ENCODE measurements around the gene THBS3.
"Not testable (repeated sequence)": the region's sequence is repeated elsewhere in the genome, so short reads cannot be mapped to it uniquely, and the experiment has no call there.

The THBS3 gene

GRCh38 chr1:155235375-155235774, 27.7 kb upstream of the THBS3 start:
- not testable (repeated sequence) for DNase-seq (ENCODE audit: low read depth in 3 of 3)

DNA sequence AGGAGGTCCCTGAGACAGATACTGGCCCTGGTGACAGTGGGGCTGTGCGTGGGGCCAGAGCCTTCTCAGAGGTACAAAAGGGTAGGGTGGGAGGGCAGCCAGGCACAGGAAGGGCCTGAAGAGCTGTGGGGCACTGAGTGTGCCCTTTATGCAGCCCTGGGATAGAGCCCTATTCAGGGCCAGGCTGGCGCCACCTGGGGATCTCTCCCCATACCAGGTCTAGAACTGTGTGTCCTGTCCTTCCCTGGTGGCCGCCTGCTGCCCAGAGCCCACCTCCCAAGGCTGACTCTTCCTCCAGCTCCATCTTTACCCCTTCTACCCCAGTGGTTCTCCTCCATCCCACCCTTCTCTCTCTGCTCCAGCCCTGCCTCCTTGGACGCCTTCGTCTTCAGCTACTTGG, 25.8 kb upstream of the THBS3 start:
- not testable (repeated sequence) for DNase-seq (ENCODE audit: low read depth in 3 of 3)

DNA sequence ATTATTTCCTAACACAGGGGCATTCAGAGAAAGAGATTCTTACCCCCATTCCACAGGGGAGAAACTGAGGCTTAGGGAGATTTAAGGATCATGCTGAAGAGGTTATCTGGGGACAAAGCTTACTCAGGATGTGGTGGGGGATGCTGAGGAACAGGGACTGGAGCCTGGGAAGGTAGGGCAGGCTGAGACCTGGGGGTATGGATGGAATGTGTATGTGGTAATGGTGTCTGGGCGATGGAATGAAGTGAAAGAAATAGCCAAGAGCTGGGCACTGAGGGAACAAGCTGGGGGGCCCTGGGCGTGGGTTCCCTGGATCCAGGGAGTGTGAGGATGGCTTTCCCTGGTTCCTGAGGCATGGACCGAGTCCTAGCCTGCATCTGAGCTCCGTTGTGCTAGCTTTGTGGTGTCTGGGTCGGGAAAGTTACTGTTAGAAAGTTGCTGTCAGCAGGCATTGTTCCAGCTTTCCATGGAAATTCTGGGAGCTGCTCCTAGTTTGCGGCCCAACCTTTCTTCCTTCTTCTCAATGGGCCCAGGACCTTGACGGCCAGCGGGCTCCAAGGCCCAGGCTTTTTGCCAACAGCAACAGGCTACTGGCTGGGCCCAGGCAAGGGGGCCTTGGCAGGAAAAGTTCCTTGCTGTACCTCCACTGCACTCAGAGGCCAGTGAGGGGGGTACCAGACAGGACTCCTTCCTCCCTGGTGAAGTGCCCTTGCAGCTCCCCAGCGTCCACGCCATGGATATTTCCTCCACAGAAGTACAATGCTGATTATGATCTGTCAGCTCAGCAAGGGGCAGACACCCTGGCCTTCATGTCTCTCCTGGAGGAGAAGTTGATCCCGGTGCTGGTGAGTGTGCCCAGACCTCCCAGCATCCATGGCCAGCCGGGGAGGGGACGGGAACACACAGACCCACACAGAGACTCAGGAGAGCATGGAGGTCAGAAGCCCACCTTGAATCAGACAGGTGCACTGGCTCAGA, 24.6 kb upstream of the THBS3 start:
- not testable (repeated sequence) for DNase-seq (ENCODE audit: low read depth in 3 of 3)

DNA sequence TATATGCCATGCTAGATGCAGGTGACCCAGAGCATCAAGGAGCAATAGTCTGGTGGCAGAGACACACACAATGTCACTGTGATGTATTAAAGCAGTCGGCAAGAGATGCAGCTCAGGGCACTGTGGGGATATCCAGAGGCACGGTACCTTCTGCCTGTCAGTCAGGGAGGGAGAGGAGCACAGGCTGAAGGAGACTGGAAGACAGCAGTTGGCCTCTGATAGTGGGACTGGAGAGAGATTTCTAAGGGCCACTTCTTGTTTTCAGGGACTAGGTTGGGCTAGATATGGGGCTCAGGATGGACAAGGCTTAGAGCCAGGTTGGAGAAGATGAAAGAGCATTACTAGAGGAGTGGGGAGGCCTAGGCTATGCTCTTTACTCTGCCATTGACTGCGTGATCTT, 23.6 kb upstream of the THBS3 start:
- DNase-seq (ENCODE audit: low read depth in 3 of 3), result not testable (repeated sequence)

DNA sequence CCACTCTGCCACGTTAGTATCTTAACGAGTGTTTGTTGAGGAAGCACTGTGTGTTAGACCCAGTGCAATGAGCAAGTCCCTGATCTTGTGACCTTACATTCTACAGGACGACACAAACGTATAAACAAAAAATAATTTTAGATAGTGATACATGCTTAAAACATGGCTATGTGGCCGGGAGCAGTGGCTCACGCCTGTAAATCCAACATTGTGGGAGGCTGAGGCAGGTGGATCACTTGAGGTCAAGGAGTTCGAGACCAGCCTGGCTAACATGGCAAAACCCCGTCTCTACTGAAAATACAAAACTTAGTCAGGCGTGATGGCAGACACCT, 20.4 kb upstream of the THBS3 start:
- DNase-seq (ENCODE audit: low read depth in 3 of 3), result no peak

GRCh38 chr1:155227261-155228095, 19.8 kb upstream of the THBS3 start:
- DNase-seq (ENCODE audit: low read depth in 3 of 3), result peak; percentile 98 to 100 (median 99)

GRCh38 chr1:155226910-155227260, 19.2 kb upstream of the THBS3 start:
- peak; percentile 15 to 76 (median 27) for DNase-seq (ENCODE audit: low read depth in 3 of 3)

DNA sequence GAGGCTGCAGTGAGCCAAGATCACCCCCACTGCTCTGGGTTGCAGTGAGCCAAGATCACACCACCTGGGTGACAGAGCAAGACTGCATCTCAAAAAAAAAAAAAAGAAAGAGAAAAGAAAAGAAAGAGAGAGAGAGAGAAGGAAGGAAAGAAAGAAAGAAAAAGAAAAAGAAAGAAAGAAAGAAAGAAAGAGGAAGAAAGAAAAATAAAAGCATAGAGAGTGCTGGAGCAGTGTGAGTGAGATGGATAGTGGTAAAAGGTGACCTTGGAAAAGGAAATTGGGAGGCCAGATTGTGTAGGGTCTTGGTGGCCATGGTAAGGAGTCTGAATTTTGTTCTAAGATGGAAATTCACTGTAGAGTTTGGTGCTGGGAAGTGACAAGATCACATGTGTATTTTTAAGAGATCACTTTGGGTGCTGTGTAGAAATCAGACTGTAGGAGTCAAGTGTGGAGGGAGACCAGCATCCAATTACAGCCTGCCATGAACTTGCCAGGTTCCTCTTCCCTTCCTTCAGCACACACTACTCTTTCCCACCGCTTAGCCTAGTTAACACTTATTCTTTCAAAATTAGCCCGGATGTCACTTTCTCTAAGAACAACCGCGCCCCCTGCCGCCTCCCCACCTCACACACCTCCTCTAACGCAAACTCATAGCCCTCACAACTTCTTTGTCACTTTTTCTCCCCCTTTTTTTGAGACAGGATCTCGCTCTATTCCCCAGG, 18.7 kb upstream of the THBS3 start:
- peak; percentile 60 to 94 (median 64) for DNase-seq (ENCODE audit: low read depth in 3 of 3)

DNA sequence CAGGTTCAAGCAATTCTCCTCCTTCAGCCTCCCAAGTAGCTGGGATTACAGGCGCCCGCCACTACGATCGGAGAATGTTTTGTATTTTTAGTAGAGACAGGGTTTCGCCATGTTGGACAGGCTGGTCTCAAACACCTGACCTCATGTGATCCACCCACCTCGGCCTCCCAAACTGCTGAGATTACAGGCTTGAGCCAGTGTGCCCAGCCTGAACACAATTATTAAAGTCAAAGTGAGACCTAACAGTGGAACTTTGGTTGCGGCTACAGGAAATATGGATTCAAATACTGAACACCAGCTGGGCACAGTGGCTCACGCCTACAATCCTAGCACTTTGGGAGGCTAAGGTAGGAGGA, 17.7 kb upstream of the THBS3 start:
- DNase-seq (ENCODE audit: low read depth in 3 of 3), result not testable (repeated sequence)

GRCh38 chr1:155223047-155223446, 15.3 kb upstream of the THBS3 start:
- no peak for DNase-seq (ENCODE audit: low read depth in 3 of 3)

DNA sequence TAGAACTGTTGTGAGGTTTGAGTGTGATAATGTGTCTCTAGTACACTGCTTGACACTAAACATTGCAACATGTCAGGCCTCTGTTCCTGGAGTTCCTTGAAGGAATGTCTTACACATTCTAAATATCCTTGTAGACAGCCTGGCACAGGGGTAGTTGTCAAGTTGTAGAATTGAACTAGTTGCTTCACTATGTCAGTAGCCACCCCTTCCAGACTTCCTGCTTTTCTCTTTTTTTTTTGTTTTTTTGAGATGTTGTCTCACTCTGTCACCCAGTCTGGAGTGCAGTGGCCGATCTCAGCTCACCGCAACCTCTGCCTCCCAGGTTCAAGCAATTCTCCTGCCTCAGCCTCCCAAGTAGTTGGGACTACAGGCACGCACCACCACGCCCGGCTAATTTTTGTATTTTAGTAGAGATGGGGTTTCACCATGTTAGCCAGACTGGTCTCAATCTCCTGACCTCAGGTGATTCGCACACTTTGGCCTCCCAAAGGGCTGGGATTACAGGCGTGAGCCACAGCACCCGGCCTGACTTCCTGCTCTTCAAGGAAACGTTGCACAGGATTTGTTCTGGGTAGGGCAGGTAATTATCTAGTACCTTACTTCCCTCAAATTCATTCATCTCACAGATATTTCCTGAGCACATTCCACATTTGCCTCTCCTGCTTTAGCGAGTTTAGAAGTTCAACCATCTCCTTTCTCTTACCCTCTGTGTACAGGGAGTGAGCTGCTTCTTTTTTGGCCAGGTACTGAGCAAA, 12.7 kb upstream of the THBS3 start:
- DNase-seq (ENCODE audit: low read depth in 3 of 3), result not testable (repeated sequence)

DNA sequence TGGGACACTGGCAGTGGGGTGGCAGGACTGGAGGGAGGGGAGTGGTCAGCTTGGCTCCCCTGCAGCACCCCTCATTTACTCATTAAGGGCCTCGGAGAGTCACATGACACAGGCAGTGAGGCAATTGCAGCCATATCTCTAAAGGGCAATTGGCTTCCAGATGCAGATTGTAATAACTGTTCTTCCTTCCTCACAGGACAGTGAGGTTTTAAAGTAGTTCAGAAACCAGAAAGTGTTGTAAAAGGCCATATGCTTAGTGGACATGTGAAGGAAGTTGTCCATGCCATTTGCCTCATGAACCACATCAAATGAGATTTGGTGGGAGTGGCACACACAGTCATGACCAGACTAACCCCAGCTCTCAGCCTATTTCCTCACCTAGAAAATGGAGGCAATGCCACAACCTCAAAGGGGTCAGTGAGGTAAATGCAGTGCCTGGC, 11.9 kb upstream of the THBS3 start:
- no peak for DNase-seq (ENCODE audit: low read depth in 3 of 3)

DNA sequence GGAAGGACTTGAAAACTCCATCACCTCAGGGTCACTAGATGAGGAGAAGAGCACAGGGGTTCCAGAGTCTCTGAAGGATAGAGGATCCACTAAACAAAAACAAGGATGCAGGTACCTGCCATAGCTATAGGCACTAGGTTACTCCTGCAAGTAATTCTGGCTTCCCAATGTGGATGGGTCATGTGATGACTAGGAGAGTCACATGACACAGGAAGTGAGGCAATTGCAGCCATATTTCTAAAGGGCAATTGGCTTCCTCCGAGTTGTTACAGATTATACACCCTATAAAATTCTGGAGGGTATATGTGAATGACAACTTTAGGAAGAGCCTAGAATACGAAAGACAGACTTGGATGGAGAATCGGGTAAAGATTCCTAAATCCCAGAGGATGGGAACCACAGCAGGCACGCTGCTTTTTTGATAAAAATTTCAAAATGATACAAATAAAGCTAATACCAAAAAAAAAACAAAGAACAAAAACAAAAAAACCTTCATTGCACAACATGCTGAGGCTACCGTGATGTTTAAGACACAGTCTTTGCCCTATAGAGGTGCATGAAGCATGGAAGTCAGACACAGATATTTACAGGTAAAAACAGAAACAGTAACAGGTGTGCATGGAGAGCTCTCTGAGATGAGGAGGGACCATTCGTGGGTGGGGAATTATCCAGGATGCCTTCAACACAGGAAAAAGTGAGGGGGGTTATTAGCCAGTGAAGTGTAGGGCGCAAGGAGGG, 11.3 kb upstream of the THBS3 start:
- DNase-seq (ENCODE audit: low read depth in 3 of 3), result no peak

GRCh38 chr1:155214702-155215101, 7.0 kb upstream of the THBS3 start:
- DNase-seq (ENCODE audit: low read depth in 3 of 3), result not testable (repeated sequence)

GRCh38 chr1:155212051-155212440, 4.3 kb upstream of the THBS3 start:
- DNase-seq (ENCODE audit: low read depth in 3 of 3), result not testable (repeated sequence)

GRCh38 chr1:155211381-155212050, 3.8 kb upstream of the THBS3 start:
- DNase-seq (ENCODE audit: low read depth in 3 of 3), result not testable (repeated sequence)

DNA sequence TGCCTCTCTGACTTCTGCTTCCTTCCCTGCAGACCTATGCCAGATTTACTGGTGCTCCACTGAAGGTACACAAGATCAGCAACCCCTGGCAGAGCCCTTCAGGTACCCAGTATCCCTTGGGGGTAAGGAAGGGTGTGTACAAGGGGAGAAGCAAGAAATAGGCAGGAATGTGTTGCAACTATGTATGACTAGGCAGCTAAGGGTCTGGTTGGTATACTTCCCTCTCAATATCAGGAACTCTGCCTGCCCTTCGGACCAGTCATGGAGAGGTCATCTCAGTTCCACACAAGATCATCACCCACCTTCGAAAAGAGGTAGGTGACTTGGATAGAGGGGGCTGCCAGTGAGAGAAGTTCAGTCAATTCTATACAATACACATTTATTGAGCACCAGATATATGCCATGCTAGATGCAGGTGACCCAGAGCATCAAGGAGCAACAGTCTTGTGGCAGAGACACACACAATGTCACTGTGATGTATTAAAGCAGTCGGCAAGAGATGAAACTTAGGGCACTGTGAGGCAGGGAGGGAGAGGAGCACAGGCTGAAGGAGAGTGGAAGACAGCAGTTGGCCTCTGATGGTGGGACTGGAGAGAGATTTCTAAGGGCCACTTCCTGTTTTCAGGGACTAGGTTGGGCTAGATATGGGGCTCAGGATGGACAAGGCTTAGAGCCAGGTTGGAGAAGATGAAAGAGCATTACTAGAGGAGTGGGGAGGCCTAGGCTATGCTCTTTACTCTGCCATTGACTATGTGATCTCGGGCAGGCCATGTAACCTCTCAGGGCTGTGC, 2.8 kb upstream of the THBS3 start:
- DNase-seq (ENCODE audit: low read depth in 3 of 3), result no peak

DNA sequence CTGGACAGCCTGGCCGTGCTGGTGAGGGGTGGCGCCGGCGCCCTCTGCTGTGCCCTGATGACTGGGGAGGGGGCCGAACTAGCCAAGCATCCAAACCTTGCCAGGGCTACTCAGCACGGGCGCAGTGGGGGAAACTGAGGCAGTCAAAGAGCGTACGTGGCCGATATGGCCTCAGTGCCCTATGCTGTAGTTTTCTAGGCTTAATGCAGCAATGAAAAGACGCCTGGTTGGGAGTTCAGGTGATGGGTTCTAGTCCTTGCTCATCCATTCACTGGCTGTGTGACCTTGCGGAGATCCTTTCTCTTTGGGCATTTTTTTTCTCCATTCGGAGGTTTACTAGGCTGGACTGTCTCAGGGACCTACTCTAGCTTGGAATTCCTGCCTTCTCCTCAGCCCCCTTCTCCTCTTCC, 1.6 kb upstream of the THBS3 start:
- no peak for DNase-seq (ENCODE audit: low read depth in 3 of 3)

All from stimulated activated CD4-positive, alpha-beta T cell treated with anti-CD3 and anti-CD28 coated beads, TNF-alpha, amount 100 ng/mL, for 48 hours (primary cell).